Posterior vena cava (tissue), 2 donors: ENCODE data around the gene TRAK1. TPM values are rescaled to one million over a fixed set of nuclear protein-coding genes. Genes with fewer than 3 reads are reported as not detected.

Source experiments
- DNase-seq: peaks from one replicate; pipeline ENCODE4 v3.0.0-alpha.2; 2020; ENCODE audit warnings: low spot score
- intact Hi-C, 2 donors: fragments of 100-400 bp; cut with DNase I; formaldehyde crosslinking; loops; one replicate each; pipeline versions ENCODE4 v1.14.1 to v1.14.2; 2022 to 2023
- total RNA-seq, 2 donors: library from RNA; stranded (reverse); fragmentation: NEBNext Ultra II Directional; extraction: Animal tissue kit (Norgen Biotek cat#: 25700); gene quantifications; one replicate each; pipeline ENCODE4 v1.2.1, GENCODE V29; 2021
- donor health status: DM: yes; HTN: yes; CAD: no.
- donor health status: DM: yes; HTN: yes; CAD: no.

TRAK1 gene
- total RNA-seq, 2 donors from 2014 or later = 29.4 to 39.2 TPM

DNA sequence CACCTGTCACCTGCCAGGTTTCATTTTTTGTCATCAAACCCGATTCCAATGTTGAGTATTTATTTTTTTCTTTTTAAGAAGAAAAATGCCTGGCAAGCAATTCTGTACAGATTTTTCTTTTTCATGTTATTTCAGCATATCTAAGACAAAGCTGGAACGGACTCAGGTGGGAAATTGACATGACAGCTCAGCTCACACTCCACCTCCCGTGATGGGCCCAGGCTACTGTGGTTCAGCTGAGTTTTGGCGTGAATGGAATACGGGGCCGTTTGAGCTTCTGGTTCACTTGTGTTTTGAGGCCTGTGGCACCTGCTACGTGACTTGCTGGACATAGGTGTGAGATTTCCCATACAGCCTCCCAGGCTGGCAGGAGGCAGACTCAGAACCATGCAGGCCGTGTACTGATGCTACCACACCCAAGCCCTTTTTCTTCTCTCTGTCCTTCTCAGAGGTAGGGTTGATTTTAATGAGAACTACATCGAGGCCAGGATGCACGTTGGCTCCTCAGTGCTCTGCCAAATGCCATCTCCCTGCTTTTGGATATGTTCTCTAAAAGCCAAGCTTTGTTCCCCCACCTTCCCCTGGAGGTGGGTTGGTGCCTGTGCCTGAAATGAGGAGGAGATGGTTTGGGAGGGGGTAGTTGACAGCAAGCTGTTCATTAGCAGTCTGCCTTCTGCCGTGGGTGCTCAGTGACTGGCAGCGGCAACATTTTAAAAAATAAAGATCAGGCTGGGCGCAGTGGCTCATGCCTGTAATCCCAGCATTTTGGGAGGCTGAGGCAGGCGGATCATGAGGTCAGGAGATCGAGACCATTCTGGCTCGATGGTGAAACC is 48.7 kb downstream of the TRAK1 start:
- intact Hi-C loops = no loop called here
- DNase-seq = no peak

DNA sequence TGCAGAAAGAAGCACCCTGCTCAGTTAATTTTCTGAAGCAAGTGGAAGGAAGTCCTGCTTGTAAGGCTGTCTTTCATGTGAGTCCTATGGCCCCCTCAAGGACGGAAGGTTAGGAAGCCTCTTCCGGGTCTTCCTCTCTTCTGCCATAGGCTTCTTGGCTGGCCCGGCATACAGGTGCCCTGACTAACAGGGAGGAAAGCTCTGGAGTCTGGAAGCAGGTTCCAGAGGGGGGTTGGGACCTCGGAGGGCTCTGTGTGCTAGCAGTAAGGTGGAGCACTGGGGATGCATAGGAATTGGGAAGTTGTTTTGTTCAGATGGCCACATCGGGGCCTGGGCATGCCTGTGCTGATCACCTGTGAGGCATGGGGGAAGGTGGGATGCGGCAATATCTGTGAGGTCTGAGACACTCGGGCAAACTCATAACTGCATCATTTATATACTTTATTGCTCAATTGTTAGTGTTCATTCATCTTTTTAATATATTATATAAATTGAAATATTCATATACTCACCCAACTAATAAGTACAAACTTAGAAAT is 49.6 kb downstream of the TRAK1 start:
- DNase-seq = no peak
- intact Hi-C loops = no loop called here

DNA sequence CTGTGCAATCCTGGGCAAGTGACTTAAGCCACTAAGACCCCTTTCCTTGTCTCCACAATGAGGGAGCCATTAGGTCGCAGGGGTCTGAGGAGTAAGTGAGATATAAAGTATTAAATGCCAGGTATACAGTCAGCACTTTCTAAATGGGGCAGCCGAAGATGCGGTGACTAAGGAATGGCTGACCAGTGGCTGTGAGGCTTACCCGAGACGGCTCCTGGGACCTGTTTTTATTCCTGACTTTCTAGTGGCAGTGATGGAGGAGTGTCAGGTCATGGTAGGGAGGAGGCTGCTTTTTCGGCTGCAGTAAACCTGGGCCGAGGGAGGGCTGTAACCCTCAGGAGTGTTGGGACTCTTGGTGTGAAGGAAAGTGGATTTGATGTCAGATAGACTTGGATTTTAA is 52.3 kb downstream of the TRAK1 start:
- DNase-seq = no peak
- intact Hi-C loops = no loop called here

DNA sequence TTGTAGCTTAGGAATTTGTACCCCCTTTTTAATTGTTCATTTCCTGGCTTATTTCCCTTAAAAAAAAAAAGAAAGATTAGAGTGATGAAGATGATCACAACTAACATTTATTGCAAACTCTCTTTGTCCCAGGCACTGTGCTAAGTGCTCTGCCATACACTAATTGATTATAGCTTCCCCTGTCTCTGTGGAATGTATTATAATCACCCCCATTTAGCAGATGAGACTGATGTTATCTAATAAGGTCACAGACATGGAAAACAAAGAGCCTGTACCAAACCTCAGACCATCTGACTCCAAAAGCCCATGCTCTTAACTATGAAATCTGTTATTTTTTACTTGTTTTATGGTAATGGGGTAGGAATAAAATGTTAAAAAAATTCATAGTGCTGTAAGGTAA is 53.1 kb downstream of the TRAK1 start:
- intact Hi-C loops = no loop called here
- DNase-seq = no peak

GRCh38 chr3:42148086-42148848 is 57.1 kb downstream of the TRAK1 start:
- intact Hi-C loops = no loop called here
- DNase-seq = no peak

DNA sequence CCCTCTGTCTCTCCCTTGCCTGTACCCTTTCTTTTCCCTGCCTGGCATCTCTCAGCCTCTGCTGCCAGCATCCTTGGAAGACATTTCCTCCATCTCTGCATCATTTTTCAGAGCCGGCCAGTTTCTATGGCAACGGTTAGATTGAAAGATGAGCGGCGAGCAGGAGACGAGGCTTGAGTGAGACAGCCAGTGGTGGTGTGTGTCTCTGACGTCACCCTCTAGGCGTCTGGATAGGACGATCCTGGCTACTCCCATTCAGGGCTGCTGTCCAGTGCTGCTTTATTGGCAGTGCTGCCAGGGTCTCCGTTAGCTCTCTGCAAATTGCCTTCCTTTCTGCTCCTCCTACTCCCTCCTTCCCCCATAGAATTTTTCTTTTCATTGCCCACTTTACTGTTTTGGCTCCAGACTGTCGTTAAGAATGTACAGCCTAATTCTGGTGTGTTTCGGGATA is 57.9 kb downstream of the TRAK1 start:
- intact Hi-C loops = no loop called here

DNA sequence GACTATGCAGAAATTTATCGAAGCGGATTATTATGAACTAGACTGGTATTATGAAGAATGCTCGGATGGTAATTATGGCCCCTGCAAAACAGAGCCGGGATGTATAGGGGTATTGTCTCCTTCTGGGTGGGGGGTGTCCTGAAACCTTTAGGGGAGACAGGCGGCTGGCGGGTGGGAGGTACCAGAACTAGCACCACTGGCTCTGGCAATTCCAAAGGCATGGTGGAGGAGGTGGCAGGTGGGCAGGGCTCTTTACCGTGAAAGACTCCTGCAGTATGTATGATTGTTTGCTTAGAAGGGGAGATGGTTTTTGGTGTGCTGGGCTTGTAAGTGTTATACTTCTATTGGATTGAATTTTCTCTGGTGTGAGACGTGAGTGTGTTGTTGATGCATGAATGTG is 58.4 kb downstream of the TRAK1 start:
- no peak for DNase-seq
- intact Hi-C loops = no loop called here

More for the DNA sequence above, 57.9 kb downstream of the TRAK1 start:
- DNase-seq = peak; percentile 91

GRCh38 chr3:42149975-42150374 is 58.8 kb downstream of the TRAK1 start:
- intact Hi-C loops = no loop called here
- DNase-seq = no peak

DNA sequence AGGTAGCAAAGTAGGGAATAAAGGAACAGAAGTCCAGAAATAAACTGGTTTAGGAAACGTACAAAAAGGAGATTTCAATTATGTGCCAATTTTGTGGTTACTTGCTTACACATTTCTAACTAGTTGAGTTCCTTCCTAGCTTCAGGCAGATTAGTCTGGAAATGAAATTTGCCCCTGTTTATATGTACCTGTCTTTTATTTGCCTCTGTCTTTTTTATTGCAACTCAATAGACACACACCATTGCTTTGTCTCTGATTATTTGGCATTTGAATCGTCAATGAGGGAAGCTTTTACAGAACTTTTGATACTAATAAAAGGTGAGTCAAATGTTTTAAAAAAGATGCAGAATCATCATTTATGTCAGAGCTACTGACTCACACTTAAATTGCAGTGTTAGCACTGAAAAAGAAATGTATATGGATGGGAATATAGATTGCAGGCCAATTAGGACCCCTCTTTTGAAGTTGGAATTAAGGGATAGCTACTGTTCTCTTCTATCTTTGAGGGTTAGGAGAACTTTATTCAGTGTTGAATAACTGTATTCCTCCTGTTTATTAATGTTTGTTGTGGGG is 60.5 kb downstream of the TRAK1 start:
- intact Hi-C loops = no loop called here

GRCh38 chr3:42152193-42152592 is 61.0 kb downstream of the TRAK1 start:
- no peak for DNase-seq
- intact Hi-C loops = no loop called here

More for the DNA sequence above, 60.5 kb downstream of the TRAK1 start:
- no peak for DNase-seq

GRCh38 chr3:42153039-42153438 is 61.9 kb downstream of the TRAK1 start:
- intact Hi-C loops = no loop called here
- DNase-seq = no peak

- no peak for DNase-seq
- intact Hi-C loops = no loop called here
These were observed 66.7 kb downstream of the TRAK1 start for GRCh38 chr3:42157540-42158538.

GRCh38 chr3:42159147-42159546 is 68.0 kb downstream of the TRAK1 start:
- DNase-seq = no peak
- intact Hi-C loops = no loop called here

- DNase-seq = no peak
- intact Hi-C loops = no loop called here
These were observed 68.7 kb downstream of the TRAK1 start for GRCh38 chr3:42159706-42160472.

DNA sequence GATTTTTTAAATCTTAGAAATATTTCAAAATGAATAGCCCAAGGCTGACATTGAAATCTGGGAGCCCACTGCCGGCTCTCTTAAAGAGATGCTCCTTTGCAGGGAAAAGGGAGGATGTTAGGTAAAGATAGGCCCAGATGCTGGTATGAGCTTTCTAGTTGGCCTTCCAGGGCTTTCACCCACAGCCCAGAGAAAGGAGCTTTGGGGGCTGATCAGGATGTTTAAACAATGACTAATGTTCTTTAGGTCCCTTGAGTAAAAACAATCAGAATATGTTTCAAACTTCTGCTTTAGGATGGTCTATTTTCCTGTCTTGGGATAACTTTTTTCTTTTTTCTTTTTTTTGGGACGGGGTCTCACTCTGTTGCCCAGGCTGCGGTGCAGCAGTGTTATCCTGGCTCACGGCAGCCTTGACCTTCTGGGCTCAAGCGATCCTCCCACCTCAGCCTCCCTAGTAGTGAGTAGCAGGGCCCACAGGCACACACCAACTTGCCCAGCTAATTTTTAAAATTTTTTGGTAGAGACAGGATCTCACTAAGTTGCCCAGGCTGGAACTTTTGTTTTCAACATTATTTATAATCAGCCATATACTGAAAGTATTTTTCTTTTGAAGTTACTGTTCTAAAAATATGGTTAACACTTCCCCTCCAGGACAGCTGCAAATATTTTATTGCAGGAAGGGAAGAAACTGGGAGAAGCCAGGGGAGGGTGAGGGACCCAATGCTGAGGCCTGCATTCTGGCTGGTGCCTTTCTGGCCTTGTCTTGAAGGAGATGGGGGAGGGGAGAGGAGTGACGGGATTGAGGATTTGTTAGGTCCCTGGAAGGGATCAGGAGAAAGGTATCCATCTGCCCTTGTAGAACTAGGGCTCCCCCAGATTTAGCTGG is 70.1 kb downstream of the TRAK1 start:
- intact Hi-C loops = no loop called here
- no peak for DNase-seq

GRCh38 chr3:42162462-42162861 is 71.3 kb downstream of the TRAK1 start:
- intact Hi-C loops = no loop called here
- DNase-seq = no peak

GRCh38 chr3:42163622-42164244 is 72.6 kb downstream of the TRAK1 start:
- DNase-seq = no peak
- intact Hi-C loops = no loop called here
